Tibial nerve (tissue), 4 donors: ENCODE measurements around the gene TPCN1. TPM values are rescaled to one million over a fixed set of nuclear protein-coding genes. Genes with fewer than 3 reads are reported as not detected.
A peak's percentile ranks its signal among the peaks of the same experiment; 100 is the strongest.

ENCODE experiments used
- DNase-seq, 2 donors: peaks; one replicate each; pipeline ENCODE4 v3.0.0-alpha.2; 2019; ENCODE audit warnings: low spot score in 2 of 2
- H3K27ac ChIP-seq, 4 donors: fragments of 200-600 bp; sonication (generic) in 3 of 4; one replicate each; pipeline ENCODE4 v1.5.1; 2017 to 2019; ENCODE audit warnings: mild to moderate bottlenecking in 1 of 4
- H3K27me3 ChIP-seq, 2 donors: fragments of 200-600 bp; sonication (generic) in 1 of 2; one replicate each; pipeline versions ENCODE4 v1.5.1 to v1.6.0; 2017 to 2019
- H3K36me3 ChIP-seq, 3 donors: fragments of 200-600 bp; sonication (generic); one replicate each; pipeline ENCODE4 v1.5.1; 2018 to 2019
- H3K4me1 ChIP-seq, 4 donors: fragments of 200-600 bp; sonication (generic) in 3 of 4; one replicate each; pipeline ENCODE4 v1.5.1; 2017 to 2019
- H3K4me3 ChIP-seq, 4 donors: fragments of 200-600 bp; sonication (generic) in 3 of 4; one replicate each; pipeline ENCODE4 v1.5.1; 2017 to 2019; ENCODE audit warnings: mild to moderate bottlenecking in 1 of 4, moderate library complexity in 1 of 4
- H3K9me3 ChIP-seq, 4 donors: fragments of 200-600 bp; sonication (generic) in 3 of 4; one replicate each; pipeline ENCODE4 v1.5.1; 2017 to 2019
- CTCF ChIP-seq, 5 experiments: fragments of 200-600 bp in 3 of 5; fragments of 450-650 bp in 2 of 5; sonication (generic) in 3 of 5; IDR thresholded peaks; one replicate each; pipeline ENCODE4 v1.5.1; 2016 to 2019; ENCODE audit warnings: antibody characterized with exemption in 5 of 5, mild to moderate bottlenecking in 3 of 5, moderate library complexity in 2 of 5
- EP300 ChIP-seq, 2 donors: sonication (generic); formaldehyde crosslinking; IDR thresholded peaks; one replicate each; pipeline ENCODE4 v1.6.1; 2017; ENCODE audit warnings: antibody characterized with exemption in 2 of 2, mild to moderate bottlenecking in 1 of 2
- POLR2A ChIP-seq, 2 donors: fragments of 450-650 bp; IDR thresholded peaks; one replicate each; pipeline ENCODE4 v1.6.1; 2017; ENCODE audit warnings: antibody characterized with exemption in 2 of 2, mild to moderate bottlenecking in 2 of 2, moderate library complexity in 2 of 2
- WGBS, 2 donors: methylation state at CpG; one replicate each; pipeline ENCODE4 v1.1.5; 2018; 5-methylcytosine and 5-hydroxymethylcytosine counted together
- total RNA-seq, 4 donors: library from RNA; depleted of rRNA; stranded (reverse); fragments of >200 nt; gene quantifications; one replicate each; pipeline ENCODE4 v1.1.0, GENCODE V29; 2016

TPCN1 gene
- total RNA-seq, 4 donors from 2014 or later, result 62.7 to 77.6 (median 69.8) TPM

- WGBS, 2 donors, result 80 to 85% methylated on average over 15 of the region's 16 CpGs
- peak overlapping the region in 2 of 4 donors; percentile 33 to 96 for H3K27ac ChIP-seq
- H3K4me3 ChIP-seq, result peak overlapping the region in 2 of 4 donors; percentile 89 to 93
- no peak for DNase-seq
- H3K27me3 ChIP-seq, result no peaks in the 10 kb centered on the region
- H3K4me1 ChIP-seq, result peaks cover 0 to 38% (median 22%) of the 10 kb centered on the region in 4 donors
- H3K36me3 ChIP-seq, result peaks cover 0 to 35% (median 6%) of the 10 kb centered on the region in 3 donors
- no peaks in the 10 kb centered on the region for H3K9me3 ChIP-seq
- TF ChIP-seq EP300 (IDR thresholded peaks at IDR 0.05) (no peak), POLR2A (IDR thresholded peaks at IDR 0.05) (no peak), CTCF (IDR thresholded peaks at IDR 0.05) (no peak)
These were observed 34.5 kb upstream of the TPCN1 start for GRCh38 chr12:113186666-113187325.

GRCh38 chr12:113189361-113189760 lies 31.9 kb upstream of the TPCN1 start:
- no peak overlapping the region for H3K4me3 ChIP-seq
- H3K4me1 ChIP-seq, result peaks cover 0 to 32% (median 17%) of the 10 kb centered on the region in 4 donors
- no peaks in the 10 kb centered on the region for H3K9me3 ChIP-seq
- H3K27me3 ChIP-seq, result no peaks in the 10 kb centered on the region
- WGBS, 2 donors, result 92 to 95% methylated on average over 2 of the region's 2 CpGs
- H3K27ac ChIP-seq, result no peak overlapping the region
- peaks cover 0 to 45% (median 9%) of the 10 kb centered on the region in 3 donors for H3K36me3 ChIP-seq
- TF ChIP-seq POLR2A (IDR thresholded peaks at IDR 0.05) (no peak), EP300 (IDR thresholded peaks at IDR 0.05) (no peak), CTCF (IDR thresholded peaks at IDR 0.05) (no peak)
- DNase-seq, result no peak

DNA sequence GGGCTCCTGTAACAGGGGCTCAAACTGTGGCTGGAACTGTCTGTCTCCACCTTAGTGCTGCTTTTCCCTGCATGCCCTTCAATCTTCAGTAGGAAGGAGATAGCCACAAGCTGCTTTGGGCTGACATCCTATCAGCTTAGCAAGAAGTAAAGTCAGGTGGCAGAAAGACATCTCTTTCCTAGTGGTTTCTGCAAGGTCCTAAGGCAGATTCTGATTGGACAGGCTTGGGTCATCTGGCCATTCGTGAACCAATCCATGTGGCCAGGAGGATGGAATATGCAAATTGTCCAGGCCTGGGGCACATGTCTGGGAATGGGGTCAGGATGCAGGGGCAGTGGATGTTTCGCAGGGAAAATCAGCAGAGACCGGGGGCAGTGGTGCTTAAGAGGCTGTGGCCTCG lies 30.5 kb upstream of the TPCN1 start:
- no peak for DNase-seq
- H3K4me1 ChIP-seq, result peaks cover 0 to 39% (median 16%) of the 10 kb centered on the region in 4 donors
- 75 to 81% methylated on average over 4 of the region's 4 CpGs for WGBS, 2 donors
- no peaks in the 10 kb centered on the region for H3K27me3 ChIP-seq
- H3K27ac ChIP-seq, result no peak overlapping the region
- no peaks in the 10 kb centered on the region for H3K9me3 ChIP-seq
- H3K36me3 ChIP-seq, result peaks cover 0 to 45% (median 9%) of the 10 kb centered on the region in 3 donors
- no peak overlapping the region for H3K4me3 ChIP-seq
- TF ChIP-seq CTCF (IDR thresholded peaks at IDR 0.05) (no peak), EP300 (IDR thresholded peaks at IDR 0.05) (no peak)

- Histone ChIP-seq H3K36me3 (peaks cover 0 to 45% (median 9%) of the 10 kb centered on the region in 3 donors), H3K4me1 (peaks cover 0 to 35% (median 13%) of the 10 kb centered on the region in 4 donors), H3K27ac (no peak overlapping the region), H3K9me3 (no peaks in the 10 kb centered on the region), H3K4me3 (no peak overlapping the region), H3K27me3 (no peaks in the 10 kb centered on the region)
- WGBS, 2 donors, result 93 to 95% methylated on average over 10 to 19 of the region's 19 CpGs
- TF ChIP-seq POLR2A (IDR thresholded peaks at IDR 0.05), result no peak
- TF ChIP-seq EP300 (IDR thresholded peaks at IDR 0.05), result no peak
- TF ChIP-seq CTCF (IDR thresholded peaks at IDR 0.05), result no peak
- no peak for DNase-seq
These were observed 30.0 kb upstream of the TPCN1 start for GRCh38 chr12:113191227-113191626.

GRCh38 chr12:113194971-113195391 lies 26.3 kb upstream of the TPCN1 start:
- TF ChIP-seq EP300 (IDR thresholded peaks at IDR 0.05), result no peak
- TF ChIP-seq CTCF (IDR thresholded peaks at IDR 0.05), result no peak
- TF ChIP-seq POLR2A (IDR thresholded peaks at IDR 0.05), result no peak
- Histone ChIP-seq H3K4me3 (no peak overlapping the region), H3K9me3 (no peaks in the 10 kb centered on the region), H3K27me3 (no peaks in the 10 kb centered on the region), H3K36me3 (peaks cover 0 to 26% (median 9%) of the 10 kb centered on the region in 3 donors), H3K27ac (peak overlapping the region in 2 of 4 donors; percentile 45 to 72), H3K4me1 (peaks cover 0 to 28% (median 4%) of the 10 kb centered on the region in 4 donors)
- no peak for DNase-seq
- 55 to 61% methylated on average over 4 of the region's 4 CpGs for WGBS, 2 donors
